NCI-H526 treated with DMSO at 0.1 percent for 48 hours (cell line): Measurements from ENCODE around the gene DLEC1.
"Not testable (repeated sequence)": the region's sequence is repeated elsewhere in the genome, so short reads cannot be mapped to it uniquely, and the experiment has no call there.

Experiments
- DNase-seq: peaks from one replicate; lab custom pipeline; 2025; lab: John Stamatoyannopoulos, UW

Gene DLEC1

GRCh38 chr3:38018296-38019266 lies 20.4 kb upstream of the DLEC1 start:
- DNase-seq, result no peak

- no peak for DNase-seq
Observed at GRCh38 chr3:38019658-38020341, 19.2 kb upstream of the DLEC1 start.

- no peak for DNase-seq
Observed at GRCh38 chr3:38020342-38020726, 18.7 kb upstream of the DLEC1 start.

GRCh38 chr3:38021196-38021595 lies 17.8 kb upstream of the DLEC1 start:
- DNase-seq, result no peak

GRCh38 chr3:38022301-38022700 lies 16.7 kb upstream of the DLEC1 start:
- DNase-seq, result no peak

- DNase-seq, result no peak
Observed at GRCh38 chr3:38022896-38023709, 15.9 kb upstream of the DLEC1 start.

GRCh38 chr3:38026856-38027255 lies 12.2 kb upstream of the DLEC1 start:
- DNase-seq, result no peak

GRCh38 chr3:38027466-38028465 lies 11.2 kb upstream of the DLEC1 start:
- DNase-seq, result no peak

GRCh38 chr3:38028621-38029361 lies 10.2 kb upstream of the DLEC1 start:
- no peak for DNase-seq

- DNase-seq, result no peak
Observed at GRCh38 chr3:38029400-38030125, 9.4 kb upstream of the DLEC1 start, which contains the start of gene PLCD1. TSS of gene PLCD1 (minus strand) at chr3:38029642. CDS start at chr3:38029539, 103 bp downstream.

GRCh38 chr3:38030126-38031021 lies 8.6 kb upstream of the DLEC1 start:
- no peak for DNase-seq

GRCh38 chr3:38031022-38031994 lies 7.7 kb upstream of the DLEC1 start:
- no peak for DNase-seq

- DNase-seq, result no peak
Observed at GRCh38 chr3:38032328-38032865, 6.6 kb upstream of the DLEC1 start.

- not testable (repeated sequence) for DNase-seq
Observed at GRCh38 chr3:38033586-38033985, 5.4 kb upstream of the DLEC1 start.

GRCh38 chr3:38034335-38034734 lies 4.7 kb upstream of the DLEC1 start:
- DNase-seq, result not testable (repeated sequence)

GRCh38 chr3:38036286-38036685 lies 2.7 kb upstream of the DLEC1 start:
- no peak for DNase-seq

GRCh38 chr3:38036906-38037305 lies 2.1 kb upstream of the DLEC1 start:
- no peak for DNase-seq
